Hepatocyte (in vitro differentiated cells): ENCODE data around the gene FBXO3.

Experiments
- CTCF ChIP-seq: fragments of 200-600 bp; sonication (generic); IDR thresholded peaks from 2 replicates; pipeline ENCODE4 v1.5.1; 2016; ENCODE audit warnings: antibody characterized with exemption, mild to moderate bottlenecking; ENCODE audit not compliant: poor library complexity
- EZH2 ChIP-seq: fragments of 200-600 bp; sonication (generic); IDR thresholded peaks from 2 replicates; pipeline ENCODE4 v1.6.1; 2016; ENCODE audit warnings: antibody characterized with exemption, mild to moderate bottlenecking, borderline replicate concordance
- EZH2phosphoT487 ChIP-seq: fragments of 200-600 bp; sonication (generic); IDR thresholded peaks from one replicate; pipeline ENCODE4 v1.6.1; 2018; ENCODE audit warnings: antibody characterized with exemption, mild to moderate bottlenecking, low read depth, moderate library complexity; ENCODE audit not compliant: unreplicated experiment, severe bottlenecking

DNA sequence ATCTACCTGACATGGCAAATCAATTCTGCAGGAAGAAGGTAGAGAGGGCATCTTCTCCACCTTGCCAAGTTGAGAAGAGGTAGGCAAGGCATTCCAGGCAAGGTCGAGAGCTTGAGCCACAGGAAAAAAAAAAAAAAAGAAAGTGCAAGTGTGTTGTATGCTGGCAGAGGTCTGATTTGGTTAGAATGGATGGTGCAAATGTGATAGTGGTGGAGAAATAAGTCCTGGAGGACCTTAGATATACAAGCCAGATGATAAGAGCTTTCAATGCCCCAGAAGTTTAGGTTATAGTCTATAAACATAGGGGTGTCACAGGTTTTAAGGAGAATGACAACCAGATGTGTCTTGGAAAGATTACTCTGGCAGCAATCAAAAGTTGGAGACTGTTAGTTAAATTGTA lies 1.4 kb downstream of the FBXO3 start:
- no peak for TF ChIP-seq CTCF
- TF ChIP-seq EZH2 = no peak
- TF ChIP-seq EZH2phosphoT487 = no peak
